ENCODE results near the gene ARHGEF9.
"Not testable (repeated sequence)": the region's sequence is repeated elsewhere in the genome, so short reads cannot be mapped to it uniquely, and the experiment has no call there.

Gene ARHGEF9

DNA sequence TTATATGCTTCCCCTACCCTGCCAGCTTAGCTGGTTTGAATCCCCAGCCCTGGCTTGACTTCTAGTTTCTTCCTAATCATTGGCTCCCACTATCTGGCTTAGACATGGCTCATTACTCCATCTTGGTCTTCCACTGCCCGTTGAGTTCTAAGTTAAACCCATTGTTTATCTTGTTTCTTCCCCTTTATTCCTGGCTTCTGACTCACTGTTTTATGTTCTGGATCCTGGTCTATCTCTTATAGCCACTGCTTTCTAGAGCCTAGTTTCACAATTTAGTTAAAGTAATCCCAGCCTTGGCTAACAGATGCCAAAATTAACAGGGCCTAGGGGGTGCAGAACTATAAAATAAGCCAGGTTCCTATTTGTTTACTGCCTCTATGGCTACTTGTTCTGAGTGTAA is 120.9 kb downstream of the ARHGEF9 start:
- in situ Hi-C loops (cut with MboI; ENCODE audit: low sequenced_read_pairs), result no loop called here

DNA sequence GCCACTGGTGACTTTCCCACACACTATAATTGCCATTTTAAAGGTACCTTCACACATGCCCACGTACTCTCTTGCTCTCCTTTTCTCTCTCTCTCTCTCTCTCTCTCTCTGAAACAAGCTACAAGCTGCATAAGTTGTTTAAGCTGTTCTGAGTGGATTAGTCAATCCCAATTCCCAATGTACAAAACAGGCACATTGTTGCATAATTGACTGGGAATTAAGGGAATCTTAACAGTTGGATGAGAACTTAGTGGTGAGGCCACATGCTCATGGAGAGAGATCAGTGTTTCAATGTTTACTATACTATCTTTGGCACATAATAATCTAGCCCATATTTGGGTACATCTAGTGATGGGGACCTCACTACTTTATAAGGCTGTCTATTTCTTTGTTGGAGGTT is 123.3 kb downstream of the ARHGEF9 start:
- in situ Hi-C loops (cut with MboI; ENCODE audit: low sequenced_read_pairs), result no loop called here

DNA sequence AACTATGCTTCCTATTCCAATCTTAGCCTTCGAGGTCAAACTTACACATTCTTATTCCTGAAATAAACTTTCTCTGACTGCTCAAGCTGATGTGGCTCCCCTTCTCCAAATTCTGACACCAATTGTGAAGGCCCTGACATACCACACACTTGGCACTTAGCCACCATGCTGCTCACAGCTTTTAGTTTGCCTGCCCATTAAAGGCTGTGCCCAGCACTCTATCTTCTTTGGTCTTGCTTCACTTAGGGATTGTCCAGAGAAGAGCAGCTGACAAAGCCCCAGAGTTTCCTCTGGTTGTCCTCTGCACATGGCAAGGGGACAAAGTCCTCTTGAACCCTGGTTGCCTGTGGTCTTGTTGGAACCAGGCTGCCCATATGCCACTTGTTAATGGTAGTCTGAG is 126.1 kb downstream of the ARHGEF9 start:
- in situ Hi-C loops (cut with MboI; ENCODE audit: low sequenced_read_pairs), result no loop called here

DNA sequence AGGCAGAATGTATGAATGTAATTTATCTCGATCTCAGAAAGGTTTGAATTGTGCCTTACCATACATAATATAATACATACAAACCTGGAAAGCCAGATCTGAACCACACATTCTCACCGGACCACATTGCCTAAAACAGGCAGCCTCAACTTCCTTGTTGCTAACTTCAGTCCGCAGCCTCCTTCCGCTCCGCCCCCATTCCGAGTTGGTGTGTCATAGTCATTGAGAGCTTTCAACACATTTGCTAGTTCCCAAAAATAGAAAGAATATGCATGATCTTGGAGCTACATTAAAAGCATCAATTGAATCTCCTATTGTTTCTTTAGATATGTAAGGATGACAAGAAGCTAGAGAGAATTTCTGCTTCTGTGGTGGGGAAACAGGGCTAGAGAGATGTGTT is 127.2 kb downstream of the ARHGEF9 start:
- in situ Hi-C loops (cut with MboI; ENCODE audit: low sequenced_read_pairs), result no loop called here

DNA sequence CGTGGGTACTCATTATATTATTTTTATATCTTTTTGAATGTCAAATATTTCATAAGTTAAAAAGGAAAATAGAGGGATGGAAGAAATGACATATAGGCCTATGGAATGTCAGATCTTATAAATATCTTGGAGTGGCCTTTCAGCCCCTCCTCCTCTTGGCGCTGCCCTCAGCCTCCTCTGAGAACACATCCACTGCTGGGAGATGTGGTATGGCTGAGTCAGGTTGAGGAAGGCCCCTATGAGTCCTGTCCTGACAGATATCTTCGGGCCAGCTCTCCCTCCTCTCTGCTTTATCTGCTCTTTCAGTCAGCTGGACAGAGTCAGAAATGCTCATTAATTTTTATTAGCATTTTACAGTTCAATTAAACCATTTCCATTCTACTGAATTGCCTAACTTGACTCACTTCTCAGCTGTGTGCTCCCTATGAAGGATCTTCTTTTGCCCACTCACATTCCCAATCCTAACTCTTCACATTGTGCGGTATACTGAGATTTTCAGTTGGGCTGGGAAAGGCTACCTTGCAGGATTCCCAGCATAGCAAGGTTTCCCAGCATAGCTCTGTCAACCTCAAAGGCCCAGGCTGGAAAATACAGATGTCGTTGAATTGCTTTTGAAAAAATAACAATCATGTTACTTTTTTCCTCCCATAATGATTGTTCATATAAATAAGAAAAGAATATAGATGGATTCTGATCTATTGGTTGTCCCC is 128.0 kb downstream of the ARHGEF9 start:
- in situ Hi-C loops (cut with MboI; ENCODE audit: low sequenced_read_pairs), result no loop called here

DNA sequence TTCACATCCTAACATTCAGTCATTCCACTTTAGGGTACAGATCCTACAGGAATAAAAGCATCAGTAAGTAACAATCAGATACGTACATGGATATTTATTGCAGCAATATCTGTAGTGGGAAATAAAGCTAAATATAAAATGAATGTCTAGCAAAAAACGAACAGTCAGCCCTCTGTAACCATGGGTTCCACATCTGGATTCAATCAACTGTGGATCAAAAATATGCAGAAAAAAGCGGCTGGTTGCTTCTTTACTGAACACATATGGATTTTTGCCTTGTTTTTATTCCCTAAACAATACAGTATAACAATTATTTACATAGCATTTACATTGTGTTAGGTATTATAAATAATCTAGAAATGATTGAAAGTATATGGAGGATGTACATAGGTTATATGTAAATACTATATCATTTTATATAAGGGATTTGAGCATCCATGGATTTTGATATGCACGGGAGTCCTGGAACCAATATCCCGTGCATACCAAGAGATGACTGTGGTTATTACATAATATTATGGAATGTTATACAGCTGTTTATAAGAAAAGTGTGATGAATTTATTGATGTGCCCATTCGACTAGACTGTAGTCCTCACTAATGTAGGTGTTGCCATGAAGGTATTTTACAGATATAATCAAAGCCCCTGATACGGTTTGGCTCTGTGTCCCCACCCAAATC is 132.8 kb downstream of the ARHGEF9 start:
- in situ Hi-C loops (cut with MboI; ENCODE audit: low sequenced_read_pairs), result no loop called here

DNA sequence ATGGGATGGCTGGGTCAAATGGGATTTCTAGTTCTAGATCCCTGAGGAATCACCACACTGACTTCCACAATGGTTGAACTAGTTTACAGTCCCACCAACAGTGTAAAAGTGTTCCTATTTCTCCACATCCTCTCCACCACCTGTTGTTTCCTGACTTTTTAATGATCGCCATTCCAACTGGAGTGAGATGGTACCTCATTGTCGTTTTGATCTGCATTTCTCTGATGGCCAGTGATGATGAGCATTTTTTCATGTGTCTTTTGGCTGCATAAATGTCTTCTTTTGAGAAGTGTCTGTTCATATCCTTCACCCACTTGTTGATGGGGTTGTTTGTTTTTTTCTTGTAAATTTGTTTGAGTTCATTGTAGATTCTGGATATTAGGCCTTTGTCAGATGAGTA is 139.3 kb downstream of the ARHGEF9 start:
- in situ Hi-C loops (cut with MboI; ENCODE audit: low sequenced_read_pairs), result not testable (repeated sequence)

DNA sequence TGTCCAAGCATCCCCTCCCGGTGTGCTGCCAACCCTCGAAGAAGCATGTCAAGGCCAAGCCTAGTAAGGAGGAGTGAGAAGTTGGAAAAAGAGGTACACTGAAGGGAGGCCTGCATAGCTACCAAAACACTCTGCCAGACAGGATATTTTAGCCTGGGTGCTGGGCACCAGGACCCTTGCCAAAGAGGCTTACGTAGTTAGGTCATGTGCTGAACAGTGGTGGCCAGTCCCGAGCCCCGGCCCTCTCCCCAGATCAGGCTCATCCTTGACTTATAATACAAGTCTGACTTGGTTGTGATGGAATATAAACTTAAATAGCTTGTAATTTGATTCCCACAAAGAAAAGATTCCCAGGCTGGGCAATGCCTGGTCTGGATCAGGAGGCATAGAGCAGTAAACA is 149.3 kb downstream of the ARHGEF9 start:
- in situ Hi-C loops (cut with MboI; ENCODE audit: low sequenced_read_pairs), result no loop called here

DNA sequence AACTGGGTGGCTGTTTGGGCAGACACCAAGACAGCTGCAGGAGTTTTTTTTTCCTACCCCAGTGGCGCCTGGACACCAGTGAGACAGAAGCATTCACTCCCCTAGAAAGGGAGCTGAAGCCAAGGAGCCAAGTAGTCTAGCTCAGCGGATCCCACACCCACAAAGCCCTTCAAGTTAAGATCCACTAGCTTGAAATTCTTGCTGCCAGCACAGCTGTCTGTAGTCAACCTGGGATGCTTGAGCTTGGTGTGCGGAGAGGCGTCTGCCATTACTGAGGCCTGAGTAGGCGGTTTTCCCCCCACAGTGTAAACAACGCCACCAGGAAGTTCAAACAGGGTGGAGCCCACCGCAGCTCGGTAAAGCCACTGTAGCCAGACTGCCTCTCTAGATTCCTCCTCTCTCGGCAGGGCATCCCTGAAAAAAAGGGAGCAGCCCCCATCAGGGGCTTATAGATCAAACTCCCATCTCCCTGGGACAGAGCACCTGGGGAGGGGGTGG is 171.4 kb downstream of the ARHGEF9 start:
- in situ Hi-C loops (cut with MboI; ENCODE audit: low sequenced_read_pairs), result no loop called here

DNA sequence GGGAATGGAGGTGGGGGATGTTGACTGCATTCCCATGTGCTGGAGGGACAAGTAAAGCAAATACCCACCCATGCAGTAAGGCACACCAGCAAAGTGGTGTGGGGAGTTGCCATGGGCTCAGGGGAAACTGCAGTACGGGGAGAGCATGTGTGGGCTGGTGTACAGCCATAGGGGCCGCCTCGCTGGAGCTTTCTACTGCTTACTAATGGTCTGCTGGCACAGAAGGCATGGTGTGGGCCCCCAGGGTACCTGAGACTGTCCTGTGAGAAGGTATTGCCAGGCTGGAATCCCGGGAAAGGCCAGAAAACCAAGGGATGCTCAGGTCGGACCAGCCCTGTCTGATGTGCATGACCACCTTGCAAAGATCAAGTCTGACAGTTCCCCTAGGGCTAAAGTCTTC is 199.1 kb downstream of the ARHGEF9 start:
- in situ Hi-C loops (cut with MboI; ENCODE audit: low sequenced_read_pairs), result no loop called here

Measured in HL-60/S4 (cell line).